Esophagus squamous epithelium (tissue), 4 donors: ENCODE measurements around the gene HHIPL1.

ENCODE experiments used
- CTCF ChIP-seq, 6 experiments: fragments of 450-650 bp in 4 of 6; fragments of 200-600 bp in 2 of 6; sonication (generic) in 2 of 6; IDR thresholded peaks; one replicate each; pipeline ENCODE4 v1.5.1; 2016 to 2019; ENCODE audit warnings: antibody characterized with exemption in 6 of 6, mild to moderate bottlenecking in 4 of 6, moderate library complexity in 4 of 6
- POLR2A ChIP-seq, 4 donors: fragments of 450-650 bp; IDR thresholded peaks; one replicate each; pipeline ENCODE4 v1.6.1; 2017; ENCODE audit warnings: antibody characterized with exemption in 4 of 4, mild to moderate bottlenecking in 4 of 4, moderate library complexity in 3 of 4

GRCh38 chr14:99688629-99689028 lies 43.7 kb downstream of the HHIPL1 start:
- TF ChIP-seq CTCF (IDR thresholded peaks at IDR 0.05) (no peak), POLR2A (IDR thresholded peaks at IDR 0.05) (no peak)
